Measurements from ENCODE around the gene C2CD4A.

DNA sequence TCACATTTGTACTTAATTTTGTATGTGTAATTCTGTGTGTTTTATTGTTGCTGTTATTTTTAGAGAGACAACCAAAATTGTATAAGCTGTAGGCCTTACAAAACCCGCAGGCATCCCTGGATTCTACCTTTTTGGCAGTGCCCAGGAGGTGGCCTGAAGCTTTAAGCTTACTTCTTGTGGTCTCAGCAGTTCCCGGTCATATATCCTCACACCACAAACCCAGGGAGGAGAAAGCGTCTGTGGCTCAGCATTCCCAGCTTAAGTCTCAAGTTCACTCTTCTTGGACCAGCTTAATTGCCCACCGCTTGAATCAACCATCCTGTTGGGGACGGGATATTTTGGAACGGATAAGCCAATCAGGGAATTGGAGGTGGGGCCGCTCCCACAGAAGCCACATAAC, 36.7 kb downstream of the C2CD4A start:
- TF ChIP-seq ZNF274 (IDR thresholded peaks at IDR 0.05; ENCODE audit: low read depth, low read length) (no peak), YY1 (IDR thresholded peaks at IDR 0.05; ENCODE audit: insufficient read depth, insufficient read length) (no peak)

Data from NT2/D1 (cell line).